OCI-LY3 (cell line): ENCODE data around the gene PREB.

Experiments used
- CTCF ChIP-seq: fragments of 200-600, 300-600 bp; sonication (generic); IDR thresholded peaks from 2 replicates; pipeline ENCODE4 v1.5.1; 2014; ENCODE audit warnings: antibody characterized with exemption, low read length, low read depth
- EZH2phosphoT487 ChIP-seq: fragments of 200-600 bp; shearing (Covaris generic); IDR thresholded peaks from 2 replicates; pipeline ENCODE4 v1.6.1; 2018; ENCODE audit warnings: antibody characterized with exemption, mixed run types, low read depth

- TF ChIP-seq CTCF (no peak), EZH2phosphoT487 (no peak)
These were observed 12.5 kb downstream of the PREB start for GRCh38 chr2:27121906-27122305.
